Activated naive CD4-positive, alpha-beta T cell treated with anti-CD3 and anti-CD28 coated beads, Interleukin-2, amount 10 ng/mL, durations not matched to agents 7 days and 5 days (primary cell): ENCODE measurements around the gene TNRC6B.
"Not testable (repeated sequence)": the region's sequence is repeated elsewhere in the genome, so short reads cannot be mapped to it uniquely, and the experiment has no call there.

Experiments used
- CTCF ChIA-PET: fragments of 350-600 bp; sonication (Branson Sonifier 250); formaldehyde crosslinking; loops from one replicate; lab custom pipeline; 2021; ENCODE audit warnings: antibody characterized with exemption; lab: Charles Lee
- DNase-seq: peaks from one replicate; pipeline ENCODE4 v3.0.0-alpha.2; 2020
- H3K27ac Mint-ChIP-seq: one replicate; pipeline ENCODE4 v1.8.0; 2021; ENCODE audit warnings: mild to moderate bottlenecking, moderate library complexity, mixed read lengths
- H3K27me3 Mint-ChIP-seq: one replicate; pipeline ENCODE4 v1.8.0; 2021; ENCODE audit warnings: mild to moderate bottlenecking, mixed read lengths
- H3K36me3 Mint-ChIP-seq: one replicate; pipeline ENCODE4 v1.8.0; 2021; ENCODE audit warnings: mixed read lengths
- H3K4me1 Mint-ChIP-seq: one replicate; pipeline ENCODE4 v1.8.0; 2021; ENCODE audit warnings: mixed read lengths
- H3K4me3 Mint-ChIP-seq: one replicate; pipeline ENCODE4 v1.8.0; 2021; ENCODE audit warnings: mild to moderate bottlenecking, moderate library complexity, mixed read lengths
- H3K9me3 Mint-ChIP-seq: one replicate; pipeline ENCODE4 v1.8.0; 2021; ENCODE audit warnings: mixed read lengths

TNRC6B gene

DNA sequence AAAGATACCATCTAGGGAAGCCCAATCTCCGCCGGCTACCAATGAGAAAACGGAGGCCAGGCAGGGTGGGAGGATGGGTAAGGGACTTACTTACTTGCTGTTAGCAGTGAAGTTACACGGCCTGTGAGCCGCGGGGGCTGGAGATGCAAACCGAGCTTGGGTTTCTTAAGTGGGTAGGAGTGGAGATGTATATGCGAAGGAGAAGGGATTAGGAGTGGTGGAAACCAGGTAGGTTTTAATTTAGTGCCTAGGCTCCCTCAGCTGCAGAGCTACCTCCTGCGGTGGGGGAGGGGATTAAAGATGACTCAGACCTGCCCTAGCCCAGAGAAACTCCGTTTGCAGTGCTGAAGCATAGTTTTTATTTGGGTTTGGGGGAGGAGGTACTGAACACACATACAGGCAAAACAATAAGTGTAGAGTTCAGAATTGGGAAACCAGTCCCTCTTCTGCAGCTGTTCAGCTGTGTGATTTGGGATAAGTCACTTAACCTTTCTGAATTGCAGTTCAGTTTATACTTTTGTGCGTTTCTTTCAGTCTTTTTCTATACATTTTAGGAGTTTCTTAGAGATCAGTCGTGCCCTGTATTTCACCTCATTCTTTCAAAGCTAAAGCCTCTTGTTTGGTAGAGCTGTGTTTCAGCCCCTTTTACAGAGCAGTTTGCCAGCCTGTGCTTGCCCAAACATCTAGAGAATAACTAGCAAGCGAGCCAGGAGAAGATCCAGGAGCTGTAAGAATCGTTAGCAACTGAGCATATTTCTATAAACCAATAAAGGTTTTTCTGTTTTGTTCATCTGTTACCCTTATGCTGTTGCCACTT lies 596 bp upstream of the TNRC6B start:
- peak overlapping the region; percentile 75 for H3K4me3 Mint-ChIP-seq
- DNase-seq = peak; percentile 78
- CTCF ChIA-PET = interaction anchor here (0.8 to 2.3 kb wide), 6 partner anchors 14 to 642 kb away, joined by 3 to 8 read pairs (median 3); no protein-coding TSS in a partner anchor
- H3K27me3 Mint-ChIP-seq = no peaks in the 10 kb centered on the region
- no peaks in the 10 kb centered on the region for H3K9me3 Mint-ChIP-seq
- peaks cover 8% of the 10 kb centered on the region for H3K36me3 Mint-ChIP-seq
- H3K4me1 Mint-ChIP-seq = peaks cover 49% of the 10 kb centered on the region
- H3K27ac Mint-ChIP-seq = peak overlapping the region; percentile 93

DNA sequence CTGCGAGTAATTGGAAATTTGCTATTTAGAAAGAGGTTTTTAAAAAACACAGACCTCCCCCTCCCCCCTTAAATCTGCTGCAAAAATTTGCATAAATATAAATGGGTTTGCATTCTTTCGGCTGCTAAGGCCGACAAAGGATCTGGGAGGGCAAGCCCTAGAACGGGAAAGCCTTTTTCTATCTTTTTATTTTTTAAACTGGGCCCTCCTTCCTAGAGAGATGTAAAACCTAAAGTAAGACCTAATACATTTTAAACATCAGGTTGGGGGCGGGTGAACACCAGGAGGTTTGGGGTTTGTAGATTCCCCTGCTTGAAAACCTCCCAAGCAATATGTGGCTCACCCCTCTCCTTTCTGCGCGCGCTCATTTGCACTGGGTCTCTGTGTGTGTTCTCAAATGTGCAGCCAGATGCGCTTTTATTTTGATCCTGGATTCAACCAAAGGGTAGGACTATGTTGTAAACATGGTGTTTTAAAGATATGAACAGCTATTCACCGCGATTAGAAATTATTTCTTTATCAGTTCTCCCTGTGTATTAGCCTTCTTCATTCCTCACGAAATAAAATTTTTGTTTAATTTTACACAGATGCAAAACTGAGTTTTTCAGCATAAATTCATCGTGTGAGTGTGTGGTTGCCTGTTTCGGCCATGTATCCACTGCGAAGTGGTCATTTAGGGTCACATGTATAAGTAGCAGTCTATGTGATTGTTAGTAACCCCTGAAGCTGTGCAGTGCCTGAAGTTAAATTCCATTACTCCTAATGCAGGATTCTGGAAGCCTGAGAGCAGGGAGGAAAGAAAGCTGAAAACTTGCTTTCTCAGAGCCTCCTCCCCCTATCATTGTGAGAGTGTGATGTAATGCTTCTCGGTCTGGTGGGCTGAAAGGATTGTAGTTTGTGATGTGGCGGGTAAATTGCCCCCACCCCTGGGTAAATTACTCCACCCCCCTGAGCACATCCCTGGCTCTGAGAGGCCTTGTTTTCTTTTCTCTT lies 988 bp downstream of the TNRC6B start:
- DNase-seq = peak; percentile 69
- Mint-ChIP-seq H3K27me3 (no peaks in the 10 kb centered on the region), H3K4me1 (peaks cover 61% of the 10 kb centered on the region), H3K27ac (peak overlapping the region; percentile 93), H3K9me3 (no peaks in the 10 kb centered on the region), H3K36me3 (peaks cover 11% of the 10 kb centered on the region), H3K4me3 (peak overlapping the region; percentile 75)
- CTCF ChIA-PET = interaction anchor here (1.0 to 2.3 kb wide), 4 partner anchors 14 to 169 kb away, joined by 3 to 8 read pairs (median 4); no protein-coding TSS in a partner anchor

DNA sequence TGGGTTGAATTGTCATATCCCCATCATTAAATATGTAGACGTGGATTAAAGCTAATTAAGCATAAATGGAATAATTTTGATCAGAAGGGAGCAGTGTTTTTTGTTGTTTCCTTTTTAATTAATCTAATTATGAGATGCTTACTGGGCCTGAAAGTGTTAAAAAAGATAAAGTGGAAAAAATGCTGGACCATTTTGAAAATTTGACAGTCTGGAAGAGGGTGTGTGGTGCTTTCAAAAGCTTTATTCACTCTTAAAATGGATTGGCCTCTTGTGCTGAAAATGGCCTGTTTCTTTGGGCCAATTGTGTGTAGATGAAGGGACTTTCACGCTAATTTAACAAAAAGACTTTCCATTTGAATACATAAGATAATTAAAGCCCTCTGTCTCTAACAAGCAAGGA lies 1.8 kb downstream of the TNRC6B start:
- Mint-ChIP-seq H3K9me3 (no peaks in the 10 kb centered on the region), H3K27ac (peak overlapping the region; percentile 93), H3K4me3 (peak overlapping the region; percentile 75), H3K27me3 (no peaks in the 10 kb centered on the region), H3K36me3 (peaks cover 16% of the 10 kb centered on the region), H3K4me1 (peaks cover 68% of the 10 kb centered on the region)
- CTCF ChIA-PET = interaction anchor here (1.0 to 1.1 kb wide), 2 partner anchors 118 to 168 kb away, joined by 3 read pairs; no protein-coding TSS in a partner anchor
- no peak for DNase-seq

DNA sequence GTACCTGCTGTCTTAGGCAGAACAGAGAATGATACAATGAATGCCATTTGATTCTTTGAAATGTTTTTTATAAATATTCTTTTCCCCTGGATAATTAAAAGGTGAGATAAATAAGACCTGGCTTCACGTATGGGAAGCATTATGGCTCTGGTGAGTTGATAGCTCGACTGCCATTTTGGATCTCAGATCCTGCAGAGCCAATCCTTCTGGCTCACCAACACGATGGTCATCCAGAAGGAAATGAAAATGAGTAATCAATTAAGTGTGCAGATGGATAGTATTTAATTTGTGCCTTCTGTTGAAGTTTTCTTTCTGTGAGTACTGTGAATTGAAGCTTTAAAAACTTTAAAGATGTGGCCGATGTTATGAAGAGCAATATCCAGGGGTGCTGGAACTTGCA lies 2.7 kb downstream of the TNRC6B start:
- no peak for DNase-seq
- Mint-ChIP-seq H3K4me3 (peak overlapping the region; percentile 54), H3K4me1 (peaks cover 72% of the 10 kb centered on the region), H3K27me3 (no peaks in the 10 kb centered on the region), H3K36me3 (peaks cover 21% of the 10 kb centered on the region), H3K27ac (peak overlapping the region; percentile 72), H3K9me3 (no peaks in the 10 kb centered on the region)
- CTCF ChIA-PET = interaction anchor here (0.7 to 1.1 kb wide), 3 partner anchors 119 to 167 kb away, joined by 3 read pairs; no protein-coding TSS in a partner anchor

DNA sequence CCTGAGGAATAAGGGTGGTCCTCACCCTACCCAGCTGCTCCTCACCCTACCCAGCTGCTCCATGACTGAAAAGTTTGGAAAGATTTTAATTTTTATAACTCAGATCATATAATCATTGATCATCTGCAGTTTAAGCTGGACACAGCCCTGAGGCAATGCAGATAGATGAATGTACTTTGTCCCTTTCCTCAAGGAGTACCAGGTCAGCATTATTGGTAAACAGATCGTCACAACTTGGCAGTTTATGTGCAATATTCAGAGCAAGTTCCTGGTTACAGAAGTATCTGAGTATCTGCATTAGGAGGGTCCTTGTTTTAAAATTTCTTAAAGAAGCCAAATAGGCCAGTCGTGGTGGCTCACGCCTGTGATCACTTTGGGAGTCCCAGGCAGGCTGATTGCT lies 3.6 kb downstream of the TNRC6B start:
- CTCF ChIA-PET = interaction anchor here (0.9 to 1.1 kb wide), 4 partner anchors 13 to 167 kb away, joined by 3 to 5 read pairs (median 3); no protein-coding TSS in a partner anchor
- Mint-ChIP-seq H3K9me3 (no peaks in the 10 kb centered on the region), H3K27me3 (no peaks in the 10 kb centered on the region), H3K4me3 (no peak overlapping the region), H3K27ac (no peak overlapping the region), H3K36me3 (peaks cover 27% of the 10 kb centered on the region), H3K4me1 (peaks cover 68% of the 10 kb centered on the region)
- DNase-seq = no peak

DNA sequence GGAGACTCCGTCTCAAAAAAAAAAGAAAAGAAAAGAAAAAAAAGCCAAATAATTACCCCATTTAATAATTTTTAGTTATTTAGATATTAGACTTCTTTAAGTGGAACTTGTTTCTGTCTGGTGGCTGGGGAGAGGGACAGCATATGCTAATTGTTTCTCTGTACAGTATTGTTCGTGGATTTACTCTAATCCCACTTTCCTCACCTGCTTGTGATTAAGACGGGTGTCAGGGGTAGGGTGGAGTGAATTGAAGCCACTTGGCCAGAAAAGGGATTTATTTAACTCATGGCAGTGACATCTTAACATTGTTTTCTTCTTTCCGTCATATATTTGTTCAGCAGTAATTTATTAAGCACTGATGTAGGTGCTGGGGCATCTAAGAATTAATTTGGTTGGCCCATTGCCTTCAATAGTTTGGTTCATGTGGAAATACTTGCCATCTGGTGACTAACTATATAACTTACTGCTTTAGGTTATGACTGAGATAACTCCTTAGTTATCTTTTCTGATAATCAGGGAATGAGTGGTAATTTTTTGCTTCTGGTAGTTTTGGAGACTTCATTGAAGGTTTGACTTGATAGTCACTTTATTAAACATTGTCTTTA lies 4.6 kb downstream of the TNRC6B start:
- Mint-ChIP-seq H3K4me1 (peaks cover 58% of the 10 kb centered on the region), H3K4me3 (no peak overlapping the region), H3K27ac (peak overlapping the region; percentile 76), H3K9me3 (no peaks in the 10 kb centered on the region), H3K27me3 (no peaks in the 10 kb centered on the region), H3K36me3 (peaks cover 27% of the 10 kb centered on the region)
- no peak for DNase-seq
- CTCF ChIA-PET = no interaction called here

DNA sequence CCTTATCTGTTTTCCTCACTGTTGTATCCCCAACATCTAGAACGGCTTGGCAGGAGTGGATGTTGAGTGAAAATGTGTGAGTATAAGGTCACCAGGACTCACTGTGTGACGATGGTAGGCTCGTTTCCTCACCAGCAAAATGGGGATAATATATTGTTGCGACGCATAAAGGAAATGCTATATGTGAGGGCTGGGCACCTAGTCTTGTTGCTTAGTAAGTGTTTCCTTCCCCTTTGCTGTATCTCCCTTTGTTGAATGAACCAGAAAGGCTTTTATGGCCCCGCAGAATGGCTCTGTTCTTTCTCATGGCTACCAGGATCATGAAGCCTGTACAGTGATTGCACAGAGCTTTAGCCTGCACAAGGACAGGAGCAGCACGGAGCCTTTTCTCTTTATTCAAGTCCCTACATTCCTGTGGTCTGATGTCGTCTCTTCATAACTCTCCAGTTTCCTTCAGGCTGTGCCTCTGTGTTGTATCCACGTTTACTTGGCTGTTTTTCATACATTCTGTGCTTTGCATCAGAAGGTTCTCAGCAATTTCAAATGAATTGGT lies 5.4 kb downstream of the TNRC6B start:
- H3K4me1 Mint-ChIP-seq = peaks cover 58% of the 10 kb centered on the region
- H3K27ac Mint-ChIP-seq = peak overlapping the region; percentile 76
- H3K4me3 Mint-ChIP-seq = peak overlapping the region; percentile 31
- H3K9me3 Mint-ChIP-seq = no peaks in the 10 kb centered on the region
- peaks cover 27% of the 10 kb centered on the region for H3K36me3 Mint-ChIP-seq
- DNase-seq = peak; percentile 33
- H3K27me3 Mint-ChIP-seq = no peaks in the 10 kb centered on the region
- CTCF ChIA-PET = no interaction called here

DNA sequence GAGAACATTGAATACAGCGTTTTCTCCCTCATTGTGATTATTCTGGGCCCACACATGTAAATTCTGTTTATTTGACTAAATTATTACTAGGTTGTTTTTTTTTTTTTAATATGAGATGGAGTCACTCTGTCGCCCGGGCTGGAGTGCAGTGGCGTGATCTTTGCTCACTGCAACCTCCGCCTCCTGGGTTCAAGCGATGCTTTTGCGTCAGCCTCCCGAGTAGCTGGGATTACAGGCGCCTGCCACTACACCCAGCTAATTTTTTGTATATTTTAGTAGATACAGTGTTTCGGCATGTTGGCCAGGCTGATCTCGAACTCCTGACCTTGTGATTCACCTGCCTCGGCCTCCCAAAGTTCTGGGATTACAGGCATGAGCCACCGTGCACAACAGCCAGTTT lies 5.9 kb downstream of the TNRC6B start:
- Mint-ChIP-seq H3K4me1 (peaks cover 63% of the 10 kb centered on the region), H3K27ac (peak overlapping the region; percentile 76), H3K4me3 (peak overlapping the region; percentile 31), H3K36me3 (peaks cover 28% of the 10 kb centered on the region)
- DNase-seq, H3K9me3 Mint-ChIP-seq, H3K27me3 Mint-ChIP-seq, CTCF ChIA-PET: not testable (repeated sequence)

DNA sequence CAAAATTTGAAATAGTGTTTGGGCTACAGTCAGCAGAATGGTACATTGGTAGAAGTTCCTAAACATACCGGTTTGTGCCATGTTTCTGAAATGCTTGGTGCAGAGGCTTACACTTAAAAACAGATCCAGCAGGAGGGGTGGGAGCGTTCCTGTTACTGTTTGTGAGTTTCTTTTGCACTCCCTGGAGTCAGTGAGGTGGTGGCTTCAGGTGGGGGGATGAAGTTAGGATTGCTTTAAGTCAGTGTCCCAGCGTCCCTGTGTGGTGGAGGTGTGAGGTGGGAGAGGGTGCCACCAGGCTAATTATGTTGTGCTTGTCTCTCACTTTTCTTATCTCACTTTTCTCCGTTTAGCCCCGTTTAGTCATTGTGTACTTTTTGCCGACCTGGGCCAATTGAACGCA lies 9.7 kb downstream of the TNRC6B start:
- CTCF ChIA-PET = no interaction called here
- Mint-ChIP-seq H3K4me1 (peaks cover 45% of the 10 kb centered on the region), H3K27ac (no peak overlapping the region), H3K27me3 (no peaks in the 10 kb centered on the region), H3K9me3 (no peaks in the 10 kb centered on the region), H3K4me3 (no peak overlapping the region), H3K36me3 (peaks cover 31% of the 10 kb centered on the region)
- DNase-seq = no peak

DNA sequence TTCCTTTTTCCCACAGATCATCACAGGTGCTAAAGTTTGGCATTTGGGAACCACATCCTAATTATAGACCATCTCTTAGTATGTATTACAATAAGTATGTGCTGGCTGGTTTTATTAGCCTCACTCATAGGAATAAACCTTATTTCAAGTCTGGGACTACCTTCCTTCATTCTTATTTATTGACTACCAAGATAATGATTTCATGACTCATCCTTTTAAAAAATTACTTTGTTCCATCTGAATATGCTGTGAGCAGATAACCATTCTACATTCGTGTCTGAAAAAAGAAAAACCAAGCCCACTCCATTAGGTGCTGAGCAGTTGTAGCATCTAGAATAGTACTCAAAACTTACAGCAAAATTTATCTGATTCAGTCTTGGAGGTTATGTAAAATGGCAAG lies 12.3 kb downstream of the TNRC6B start:
- no peaks in the 10 kb centered on the region for H3K27me3 Mint-ChIP-seq
- H3K9me3 Mint-ChIP-seq = no peaks in the 10 kb centered on the region
- peaks cover 29% of the 10 kb centered on the region for H3K36me3 Mint-ChIP-seq
- CTCF ChIA-PET = interaction anchor here (4.7 kb wide), 1 partner anchor 159 kb away, joined by 23 read pairs; no protein-coding TSS in a partner anchor
- no peak overlapping the region for H3K4me3 Mint-ChIP-seq
- no peak overlapping the region for H3K27ac Mint-ChIP-seq
- H3K4me1 Mint-ChIP-seq = peaks cover 46% of the 10 kb centered on the region
- no peak for DNase-seq

DNA sequence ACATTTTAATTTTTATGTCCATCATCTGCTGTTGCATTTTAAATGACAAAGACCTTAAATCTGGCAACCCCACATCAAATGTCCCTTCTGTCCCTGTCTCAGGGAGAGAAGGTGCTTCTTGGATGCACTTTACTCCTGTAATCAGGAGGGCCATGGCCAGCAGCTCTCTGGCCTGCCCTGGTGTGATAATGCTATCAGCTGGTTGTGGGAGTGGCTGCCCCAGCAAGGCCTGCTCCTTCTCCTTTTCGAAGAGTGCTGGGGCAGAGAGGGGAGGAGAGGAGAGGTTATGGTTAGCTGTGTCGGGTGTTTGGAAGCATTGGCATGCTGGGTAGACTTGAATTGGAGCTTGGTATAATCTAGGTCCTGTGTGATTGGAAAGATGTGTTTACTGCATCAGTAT lies 12.8 kb downstream of the TNRC6B start:
- Mint-ChIP-seq H3K36me3 (peaks cover 26% of the 10 kb centered on the region), H3K4me1 (peaks cover 41% of the 10 kb centered on the region), H3K27me3 (no peaks in the 10 kb centered on the region), H3K27ac (no peak overlapping the region), H3K9me3 (no peaks in the 10 kb centered on the region), H3K4me3 (no peak overlapping the region)
- no peak for DNase-seq
- CTCF ChIA-PET = interaction anchor here (1.1 to 4.7 kb wide), 2 partner anchors 13 to 158 kb away, joined by 3 to 23 read pairs; partner anchors contain the start of gene TNRC6B

DNA sequence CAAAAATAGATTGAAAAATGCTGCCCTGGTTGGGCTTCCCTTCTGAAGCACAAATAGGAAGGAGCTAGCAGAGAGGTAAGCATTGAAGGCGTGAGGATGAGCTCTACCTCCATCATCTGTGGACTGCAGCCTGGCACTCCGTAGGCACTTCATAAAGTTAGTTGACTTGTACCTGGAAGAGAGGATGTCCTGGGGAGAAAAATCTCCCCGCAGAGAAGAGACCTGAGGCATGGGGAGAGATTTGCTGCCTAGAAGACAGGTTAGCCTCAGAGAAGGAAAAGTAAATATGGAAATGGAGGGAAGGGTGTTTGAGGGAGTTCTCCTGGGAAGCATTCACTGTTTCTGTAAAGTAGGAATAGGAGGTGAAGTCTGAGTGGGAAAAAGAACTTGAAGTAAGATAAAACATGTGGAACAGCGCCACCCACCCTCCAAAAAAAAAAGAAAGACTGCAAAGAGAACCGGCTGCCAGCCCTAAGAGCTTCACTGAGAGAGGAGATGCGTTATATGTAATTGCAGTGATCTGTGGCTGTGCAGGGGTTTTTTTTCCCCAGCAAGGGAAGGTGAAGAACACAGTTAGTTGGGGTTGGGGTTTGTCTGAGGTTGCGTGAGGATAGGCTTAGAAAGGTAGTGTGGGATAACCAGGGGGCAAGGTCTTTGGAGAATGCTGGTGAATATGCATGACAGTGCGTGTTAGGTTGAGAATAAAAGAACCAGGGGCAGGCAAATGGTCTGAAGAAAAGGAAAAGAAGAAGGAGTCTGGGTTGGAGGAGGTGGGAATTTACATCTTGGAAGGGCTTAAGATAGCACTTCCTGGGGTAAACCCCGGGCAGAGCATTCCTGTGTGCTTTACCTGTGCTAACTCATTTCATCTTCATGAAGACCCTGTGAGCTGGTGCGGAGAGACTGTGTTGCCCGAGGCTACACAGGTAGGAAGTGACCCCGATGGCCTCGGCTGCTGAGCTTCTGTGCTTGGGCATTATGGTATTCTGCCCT lies 16.0 kb downstream of the TNRC6B start:
- Mint-ChIP-seq H3K9me3 (no peaks in the 10 kb centered on the region), H3K4me3 (no peak overlapping the region), H3K27ac (peak overlapping the region; percentile 70), H3K36me3 (peaks cover 29% of the 10 kb centered on the region), H3K27me3 (no peaks in the 10 kb centered on the region), H3K4me1 (peaks cover 45% of the 10 kb centered on the region)
- CTCF ChIA-PET = interaction anchor here (1.2 to 4.7 kb wide), 9 partner anchors 9 to 169 kb away, joined by 4 to 23 read pairs (median 6); partner anchors contain the start of gene TNRC6B
- DNase-seq = no peak
